Measurements from ENCODE around the gene PICALM. TPM values are rescaled to one million over a fixed set of nuclear protein-coding genes. Genes with fewer than 3 reads are reported as not detected.

The PICALM gene
- total RNA-seq, 4 donors from 2014 or later = 198 to 320 (median 220) TPM

DNA sequence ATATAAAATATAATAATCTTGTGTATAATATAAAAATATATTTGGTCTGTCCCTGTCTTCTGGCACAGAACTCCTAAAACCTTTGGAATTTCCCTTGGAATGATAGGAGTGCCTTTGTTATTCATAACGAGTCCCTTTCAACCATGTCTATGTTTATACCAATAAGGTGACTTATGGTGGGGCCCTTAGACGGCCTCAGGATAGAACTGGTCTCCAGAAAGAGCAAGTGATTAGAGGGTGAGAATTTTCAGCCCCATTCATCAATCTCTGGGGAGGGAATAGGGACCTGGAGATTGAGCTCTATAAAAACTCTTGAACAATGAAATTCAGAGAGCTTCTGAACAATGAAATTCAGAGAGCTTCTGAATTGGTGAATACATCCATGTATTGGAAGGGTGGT lies 18.4 kb upstream of the PICALM start:
- Histone ChIP-seq H3K4me3 (replicated peaks in 1 of 3) (no peak overlapping the region), H3K27ac (no peak overlapping the region), H3K9me3 (no peaks in the 10 kb centered on the region), H3K4me1 (no peaks in the 10 kb centered on the region), H3K27me3 (no peaks in the 10 kb centered on the region), H3K36me3 (no peaks in the 10 kb centered on the region)
- DNase-seq = no peak
- intact Hi-C loops (cut with DNase I) = no loop called here
- 77 to 90% methylated on average over 2 of the region's 2 CpGs for WGBS, 2 donors
- TF ChIP-seq POLR2A (IDR thresholded peaks at IDR 0.05) = no peak
- TF ChIP-seq, protein P1, sequence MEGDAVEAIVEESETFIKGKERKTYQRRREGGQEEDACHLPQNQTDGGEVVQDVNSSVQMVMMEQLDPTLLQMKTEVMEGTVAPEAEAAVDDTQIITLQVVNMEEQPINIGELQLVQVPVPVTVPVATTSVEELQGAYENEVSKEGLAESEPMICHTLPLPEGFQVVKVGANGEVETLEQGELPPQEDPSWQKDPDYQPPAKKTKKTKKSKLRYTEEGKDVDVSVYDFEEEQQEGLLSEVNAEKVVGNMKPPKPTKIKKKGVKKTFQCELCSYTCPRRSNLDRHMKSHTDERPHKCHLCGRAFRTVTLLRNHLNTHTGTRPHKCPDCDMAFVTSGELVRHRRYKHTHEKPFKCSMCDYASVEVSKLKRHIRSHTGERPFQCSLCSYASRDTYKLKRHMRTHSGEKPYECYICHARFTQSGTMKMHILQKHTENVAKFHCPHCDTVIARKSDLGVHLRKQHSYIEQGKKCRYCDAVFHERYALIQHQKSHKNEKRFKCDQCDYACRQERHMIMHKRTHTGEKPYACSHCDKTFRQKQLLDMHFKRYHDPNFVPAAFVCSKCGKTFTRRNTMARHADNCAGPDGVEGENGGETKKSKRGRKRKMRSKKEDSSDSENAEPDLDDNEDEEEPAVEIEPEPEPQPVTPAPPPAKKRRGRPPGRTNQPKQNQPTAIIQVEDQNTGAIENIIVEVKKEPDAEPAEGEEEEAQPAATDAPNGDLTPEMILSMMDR (IDR thresholded peaks at IDR 0.05) = no peak

DNA sequence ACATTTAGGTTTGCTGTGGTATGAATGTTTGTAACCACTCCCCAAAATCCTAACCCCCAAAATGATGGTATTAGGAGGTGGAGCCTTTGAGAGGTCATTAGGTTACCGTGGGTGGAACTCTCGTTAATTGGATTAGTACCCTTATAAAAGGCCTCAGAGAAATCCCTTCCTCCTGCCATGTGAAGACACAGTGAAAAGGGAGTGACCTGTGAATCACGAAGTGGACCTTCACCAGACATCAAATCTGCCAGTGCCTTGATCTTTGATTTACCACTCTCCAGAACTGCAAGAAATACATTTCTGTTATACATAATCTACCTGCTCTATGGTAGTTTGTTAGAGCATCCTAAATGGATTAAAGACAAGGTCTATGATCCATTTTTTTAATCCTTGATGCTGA lies 12.6 kb upstream of the PICALM start:
- Histone ChIP-seq H3K4me3 (replicated peaks in 1 of 3) (no peak overlapping the region), H3K4me1 (no peaks in the 10 kb centered on the region), H3K9me3 (no peaks in the 10 kb centered on the region), H3K36me3 (no peaks in the 10 kb centered on the region), H3K27ac (no peak overlapping the region), H3K27me3 (no peaks in the 10 kb centered on the region)
- TF ChIP-seq, protein P1 (IDR thresholded peaks at IDR 0.05) = no peak
- no peak for TF ChIP-seq POLR2A (IDR thresholded peaks at IDR 0.05)
- no peak for DNase-seq
- 89 to 94% methylated on average over 3 of the region's 3 CpGs for WGBS, 2 donors
- intact Hi-C loops (cut with DNase I) = no loop called here

DNA sequence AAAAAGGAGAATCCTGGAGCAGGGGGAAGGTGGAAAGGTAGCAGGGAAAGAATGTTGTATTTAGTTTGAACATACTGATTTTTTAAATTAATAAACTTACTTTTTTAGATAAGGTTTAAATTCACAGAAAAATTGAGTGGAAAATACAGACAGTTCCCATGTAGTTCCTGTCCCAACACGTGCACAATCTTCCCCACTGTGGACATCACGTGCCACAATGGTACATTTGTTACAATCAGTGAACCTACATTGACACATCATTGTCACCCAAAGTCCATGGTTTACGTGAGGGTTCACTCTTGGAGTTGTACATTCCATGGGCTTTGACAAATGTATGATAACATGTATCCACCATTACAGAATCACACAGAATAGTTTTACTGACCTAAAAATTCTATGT lies 10.5 kb upstream of the PICALM start:
- intact Hi-C loops (cut with DNase I) = no loop called here
- TF ChIP-seq, protein P1 (IDR thresholded peaks at IDR 0.05) = no peak
- TF ChIP-seq POLR2A (IDR thresholded peaks at IDR 0.05) = no peak
- H3K4me3 ChIP-seq (replicated peaks in 1 of 3) = no peak overlapping the region
- H3K27ac ChIP-seq = no peak overlapping the region
- H3K36me3 ChIP-seq = no peaks in the 10 kb centered on the region
- WGBS, 2 donors = 90% methylated on average over 3 of the region's 3 CpGs
- no peaks in the 10 kb centered on the region for H3K27me3 ChIP-seq
- no peak for DNase-seq
- H3K9me3 ChIP-seq = no peaks in the 10 kb centered on the region
- no peaks in the 10 kb centered on the region for H3K4me1 ChIP-seq

DNA sequence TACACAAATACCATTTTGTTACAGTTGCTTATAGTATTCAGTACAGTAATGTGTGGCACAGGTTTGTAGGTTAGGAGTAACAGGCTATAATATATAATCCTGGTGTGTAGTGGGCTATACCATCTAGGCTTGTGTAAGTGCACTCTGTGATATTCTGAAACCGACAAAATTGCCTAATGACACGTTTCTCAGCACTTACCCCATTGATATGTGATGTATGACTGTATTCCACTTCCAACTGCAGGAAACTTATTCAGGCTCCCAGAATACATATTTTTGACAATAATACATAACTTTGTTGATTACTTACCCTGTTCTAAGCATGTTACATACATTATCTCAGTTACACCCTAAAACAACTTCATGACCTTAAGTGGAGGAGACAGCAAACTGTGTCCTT lies 5.1 kb upstream of the PICALM start:
- Histone ChIP-seq H3K27ac (no peak overlapping the region), H3K36me3 (no peaks in the 10 kb centered on the region), H3K9me3 (no peaks in the 10 kb centered on the region), H3K4me1 (peaks cover 0 to 4% of the 10 kb centered on the region in 2 donors), H3K27me3 (no peaks in the 10 kb centered on the region), H3K4me3 (replicated peaks in 1 of 3) (no peak overlapping the region)
- 91 to 92% methylated on average over 2 of the region's 2 CpGs for WGBS, 2 donors
- no peak for TF ChIP-seq POLR2A (IDR thresholded peaks at IDR 0.05)
- TF ChIP-seq, protein P1 (IDR thresholded peaks at IDR 0.05) = no peak
- intact Hi-C loops (cut with DNase I) = no loop called here
- no peak for DNase-seq

DNA sequence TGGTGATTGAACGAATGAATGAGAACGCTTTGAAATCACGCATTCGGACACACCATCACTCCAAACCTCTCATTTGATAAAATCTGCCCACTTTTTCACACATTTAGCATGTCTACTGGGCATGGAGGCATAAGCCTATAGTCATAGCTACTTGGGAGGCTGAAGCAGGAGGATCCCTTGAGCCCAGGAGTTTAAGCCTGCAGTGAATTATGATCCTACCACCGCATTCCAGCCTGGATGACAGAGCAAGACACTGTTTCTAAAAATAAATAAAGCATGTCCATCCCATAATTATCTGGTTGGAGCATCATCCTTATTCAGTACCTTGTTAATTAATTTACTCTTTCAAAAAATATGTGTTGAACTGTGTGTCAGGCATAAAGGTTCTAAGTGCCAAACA lies 3.3 kb upstream of the PICALM start:
- Histone ChIP-seq H3K9me3 (no peaks in the 10 kb centered on the region), H3K4me3 (replicated peaks in 1 of 3) (no peak overlapping the region), H3K4me1 (peaks cover 0 to 4% of the 10 kb centered on the region in 2 donors), H3K27me3 (no peaks in the 10 kb centered on the region), H3K36me3 (no peaks in the 10 kb centered on the region), H3K27ac (no peak overlapping the region)
- 96 to 98% methylated on average over 5 of the region's 5 CpGs for WGBS, 2 donors
- intact Hi-C loops (cut with DNase I) = no loop called here
- TF ChIP-seq POLR2A (IDR thresholded peaks at IDR 0.05) = no peak
- TF ChIP-seq, protein P1 (IDR thresholded peaks at IDR 0.05) = no peak
- DNase-seq = no peak
